HEK293T (cell line): ENCODE measurements around the gene DEUP1.

Experiments used
- CTCF ChIA-PET: fragments of 350-600 bp; formaldehyde crosslinking; extraction: SDS; loops from one replicate; lab custom pipeline; 2021; ENCODE audit warnings: antibody characterized with exemption, inconsistent platforms; lab: Yijun Ruan, JAX
- POLR2A ChIA-PET: fragments of 350-600 bp; formaldehyde crosslinking; extraction: SDS; loops from one replicate; lab custom pipeline; 2020; ENCODE audit warnings: antibody characterized with exemption, inconsistent platforms; lab: Yijun Ruan, JAX
- DNase-seq: peaks from one replicate; pipeline ENCODE4 v3.0.0; 2012; ENCODE audit warnings: mixed read lengths; ENCODE audit errors: extremely low spot score
- ARNT ChIP-seq: fragments of 450-650 bp; IDR thresholded peaks from 2 replicates; pipeline ENCODE4 v1.6.1; 2017; ENCODE audit warnings: mild to moderate bottlenecking
- BHLHE40 ChIP-seq: fragments of 450-650 bp; IDR thresholded peaks from 2 replicates; pipeline ENCODE4 v1.6.1; 2016; ENCODE audit warnings: mild to moderate bottlenecking, moderate library complexity, borderline replicate concordance
- CTBP1 ChIP-seq: fragments of 450-650 bp; IDR thresholded peaks from 2 replicates; pipeline ENCODE4 v1.6.1; 2016; ENCODE audit warnings: borderline replicate concordance
- ELF4 ChIP-seq: fragments of 450-650 bp; IDR thresholded peaks from 2 replicates; pipeline ENCODE4 v1.6.1; 2017; ENCODE audit warnings: antibody characterized with exemption
- FOXA1 ChIP-seq: fragments of 450-650 bp; IDR thresholded peaks from 2 replicates; pipeline ENCODE4 v1.6.1; 2016; ENCODE audit warnings: mild to moderate bottlenecking
- FOXK2 ChIP-seq: fragments of 450-650 bp; IDR thresholded peaks from 2 replicates; pipeline ENCODE4 v1.6.1; 2016; ENCODE audit warnings: mild to moderate bottlenecking
- FOXM1 ChIP-seq: fragments of 450-650 bp; IDR thresholded peaks from 2 replicates; pipeline ENCODE4 v1.6.1; 2017; ENCODE audit warnings: mild to moderate bottlenecking, borderline replicate concordance
- HDGF ChIP-seq: fragments of 450-650 bp; IDR thresholded peaks from 2 replicates; pipeline ENCODE4 v1.6.1; 2017; ENCODE audit warnings: antibody characterized with exemption, borderline replicate concordance
- L3MBTL2 ChIP-seq: fragments of 450-650 bp; conservative IDR thresholded peaks from 2 replicates; pipeline ENCODE4 v1.6.1; 2016; ENCODE audit warnings: mild to moderate bottlenecking
- LEF1 ChIP-seq: fragments of 450-650 bp; IDR thresholded peaks from 2 replicates; pipeline ENCODE4 v1.6.1; 2017; ENCODE audit warnings: mild to moderate bottlenecking, borderline replicate concordance
- NFRKB ChIP-seq: fragments of 450-650 bp; IDR thresholded peaks from 2 replicates; pipeline ENCODE4 v1.6.1; 2016; ENCODE audit warnings: mild to moderate bottlenecking, moderate library complexity
- SP1 ChIP-seq: fragments of 450-650 bp; IDR thresholded peaks from 2 replicates; pipeline ENCODE4 v1.6.1; 2017
- SUZ12 ChIP-seq: fragments of 450-650 bp; IDR thresholded peaks from 2 replicates; pipeline ENCODE4 v1.6.1; 2016; ENCODE audit warnings: mild to moderate bottlenecking
- TARDBP ChIP-seq: fragments of 450-650 bp; IDR thresholded peaks from 2 replicates; pipeline ENCODE4 v1.6.1; 2016
- ZNF384 ChIP-seq: fragments of 450-650 bp; IDR thresholded peaks from 2 replicates; pipeline ENCODE4 v1.6.1; 2016
- TF ChIP-seq, protein P1 (sequence below): fragments of 450-650 bp; IDR thresholded peaks from 2 replicates; pipeline ENCODE4 v1.6.1; 2016

Gene DEUP1

DNA sequence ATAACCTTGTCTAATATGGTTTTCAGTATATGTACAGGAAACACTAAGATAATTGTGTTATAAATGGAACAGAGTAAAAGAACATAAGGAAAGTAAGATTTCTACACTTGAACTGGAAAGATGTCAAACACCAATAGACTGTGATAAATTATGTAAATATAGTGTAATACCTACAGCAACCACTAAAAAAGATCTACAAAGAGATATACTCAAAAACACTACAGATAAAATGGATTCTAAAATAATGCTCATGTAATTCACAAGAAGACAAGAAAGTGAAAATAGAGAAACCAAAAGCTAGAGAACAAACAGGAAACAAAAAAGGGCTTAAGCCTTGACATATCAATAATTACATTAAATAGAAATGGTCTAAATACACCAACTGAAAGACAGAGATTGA, 30.9 kb downstream of the DEUP1 start:
- TF ChIP-seq TARDBP (no peak), SUZ12 (no peak), ELF4 (no peak), CTBP1 (no peak), ZNF384 (no peak), ARNT (no peak), HDGF (no peak), NFRKB (no peak), FOXK2 (no peak)
- TF ChIP-seq, protein P1, sequence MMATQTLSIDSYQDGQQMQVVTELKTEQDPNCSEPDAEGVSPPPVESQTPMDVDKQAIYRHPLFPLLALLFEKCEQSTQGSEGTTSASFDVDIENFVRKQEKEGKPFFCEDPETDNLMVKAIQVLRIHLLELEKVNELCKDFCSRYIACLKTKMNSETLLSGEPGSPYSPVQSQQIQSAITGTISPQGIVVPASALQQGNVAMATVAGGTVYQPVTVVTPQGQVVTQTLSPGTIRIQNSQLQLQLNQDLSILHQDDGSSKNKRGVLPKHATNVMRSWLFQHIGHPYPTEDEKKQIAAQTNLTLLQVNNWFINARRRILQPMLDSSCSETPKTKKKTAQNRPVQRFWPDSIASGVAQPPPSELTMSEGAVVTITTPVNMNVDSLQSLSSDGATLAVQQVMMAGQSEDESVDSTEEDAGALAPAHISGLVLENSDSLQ, result no peak
- ChIA-PET CTCF (interaction anchor here (0.6 kb wide), 1 partner anchor 330 kb away, joined by 5 read pairs; no protein-coding TSS in a partner anchor), POLR2A (no interaction called here)
- no peak for DNase-seq

DNA sequence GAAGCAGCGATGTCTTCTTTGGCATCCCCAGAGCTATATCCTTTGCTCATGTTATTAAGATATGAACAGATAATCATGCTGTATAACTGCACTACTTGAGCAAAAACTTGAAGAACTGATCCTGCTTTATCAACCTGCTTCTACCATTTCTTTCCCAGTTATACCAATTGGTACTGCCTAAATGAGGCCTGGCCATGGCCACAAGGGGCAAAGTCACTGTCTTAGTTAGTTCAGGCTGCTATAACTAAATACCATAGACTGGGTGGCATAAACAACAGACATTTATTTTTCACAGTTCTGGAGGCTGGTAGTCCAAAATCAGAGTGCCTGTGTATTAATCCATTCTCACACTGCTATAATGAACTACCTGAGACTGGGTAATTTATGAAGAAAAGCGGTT, 37.5 kb downstream of the DEUP1 start:
- DNase-seq, result no peak
- CTCF ChIA-PET, result no interaction called here
- TF ChIP-seq FOXA1 (no peak), TARDBP (no peak), SP1 (no peak), CTBP1 (no peak), SUZ12 (no peak), L3MBTL2 (no peak), HDGF (no peak), BHLHE40 (no peak), ELF4 (no peak), ARNT (no peak)
- POLR2A ChIA-PET, result no interaction called here

DNA sequence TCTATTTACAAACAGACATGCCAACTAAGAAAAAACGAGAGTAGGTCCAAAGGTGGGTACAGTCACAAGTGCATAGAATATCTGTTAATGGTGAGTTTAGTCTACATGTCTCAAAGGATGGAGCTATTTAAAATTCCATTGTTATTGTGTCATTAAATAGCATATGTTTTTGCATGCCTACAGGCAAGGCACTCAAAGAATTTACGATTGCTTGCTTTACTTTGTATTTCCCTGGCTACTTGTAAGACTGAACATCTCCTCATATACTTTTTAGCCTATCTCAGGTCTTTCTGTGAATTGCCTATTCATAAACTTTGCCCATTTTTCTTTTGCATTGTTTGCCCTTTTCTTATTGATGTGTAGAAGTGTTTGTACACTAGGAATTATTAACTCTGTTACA, 39.7 kb downstream of the DEUP1 start:
- ChIA-PET CTCF (no interaction called here), POLR2A (no interaction called here)
- no peak for DNase-seq
- no peak for TF ChIP-seq CTBP1
- TF ChIP-seq HDGF, result no peak
- no peak for TF ChIP-seq FOXM1
- TF ChIP-seq ARNT, result no peak
- no peak for TF ChIP-seq FOXA1
- no peak for TF ChIP-seq NFRKB
- no peak for TF ChIP-seq ZNF384
- no peak for TF ChIP-seq SUZ12
- no peak for TF ChIP-seq L3MBTL2
- TF ChIP-seq BHLHE40, result no peak
- no peak for TF ChIP-seq SP1
- no peak for TF ChIP-seq LEF1
- no peak for TF ChIP-seq FOXK2
- TF ChIP-seq ELF4, result no peak
- TF ChIP-seq, protein P1, result no peak
- TF ChIP-seq TARDBP, result no peak

DNA sequence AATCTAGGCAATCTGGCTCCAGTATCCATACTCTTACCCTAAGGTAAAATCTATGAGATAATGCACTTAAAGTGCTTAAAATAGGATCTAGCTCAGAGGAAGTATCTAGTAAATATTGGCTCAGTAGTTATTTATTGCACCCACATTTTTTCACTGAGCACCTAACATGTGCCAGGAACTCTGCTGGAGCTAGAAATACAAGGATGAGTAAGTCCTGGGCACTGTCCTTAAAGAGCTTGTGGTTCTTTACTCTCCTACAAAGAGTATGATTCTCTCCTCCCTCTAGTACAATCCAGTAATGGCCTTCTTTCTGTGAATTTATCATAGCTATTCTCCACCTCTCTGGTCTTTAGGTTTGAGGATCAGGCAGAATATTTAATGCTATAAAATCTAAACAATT, 59.2 kb downstream of the DEUP1 start:
- CTCF ChIA-PET, result no interaction called here
- TF ChIP-seq SUZ12, result no peak
- TF ChIP-seq, protein P1, result no peak
- no peak for TF ChIP-seq SP1
- no peak for TF ChIP-seq BHLHE40
- POLR2A ChIA-PET, result no interaction called here
- DNase-seq, result no peak

DNA sequence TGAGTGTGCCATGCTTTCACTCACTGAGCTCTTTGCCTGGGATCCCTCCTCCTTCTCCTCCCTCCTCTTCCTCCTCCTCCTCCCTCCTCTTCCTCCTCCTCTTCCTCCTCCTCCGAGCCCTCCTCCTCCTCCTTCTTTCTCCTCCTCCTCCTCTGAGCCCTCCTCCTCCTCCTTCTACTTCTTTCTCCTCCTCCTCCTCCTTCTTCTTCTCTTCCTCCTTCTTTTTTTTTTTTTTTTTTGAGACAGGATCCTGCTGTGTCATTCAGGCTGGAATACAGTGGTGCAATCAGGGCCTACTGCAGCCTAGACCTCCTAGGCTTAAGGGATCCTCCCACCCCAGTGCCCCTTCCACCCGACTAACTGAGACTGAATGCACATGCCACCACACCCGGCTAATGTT, 62.3 kb downstream of the DEUP1 start:
- ChIA-PET CTCF (no interaction called here), POLR2A (no interaction called here)
- DNase-seq, result no peak
- TF ChIP-seq SUZ12, result no peak
- no peak for TF ChIP-seq CTBP1
- no peak for TF ChIP-seq LEF1
- TF ChIP-seq FOXA1, result no peak
- TF ChIP-seq ZNF384, result no peak
- TF ChIP-seq NFRKB, result no peak
- TF ChIP-seq FOXM1, result no peak
- TF ChIP-seq SP1, result no peak
- TF ChIP-seq FOXK2, result no peak
- TF ChIP-seq TARDBP, result no peak
- TF ChIP-seq ARNT, result no peak
- no peak for TF ChIP-seq HDGF

DNA sequence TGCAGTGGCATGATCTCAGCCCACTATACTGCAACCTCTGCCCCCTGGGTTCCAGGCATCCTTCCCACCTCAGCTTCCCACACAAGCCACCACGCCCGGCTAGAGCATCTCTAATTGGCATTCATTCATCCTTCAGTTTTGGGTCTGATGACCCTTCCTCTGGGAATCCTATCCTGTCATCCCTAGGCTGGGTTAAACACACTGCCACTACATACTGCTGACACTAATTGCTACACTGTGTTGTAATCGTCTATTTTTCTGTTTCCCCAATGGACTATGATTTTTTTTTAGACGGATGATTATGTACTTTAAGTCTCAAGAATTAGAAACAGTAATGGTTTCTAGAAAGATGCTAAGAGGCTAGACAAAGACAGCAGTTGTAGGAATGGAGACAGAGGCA, 62.8 kb downstream of the DEUP1 start:
- POLR2A ChIA-PET, result no interaction called here
- DNase-seq, result no peak
- CTCF ChIA-PET, result no interaction called here
- TF ChIP-seq FOXA1 (no peak), HDGF (no peak), SUZ12 (no peak), BHLHE40 (no peak), FOXK2 (no peak), ARNT (no peak), NFRKB (no peak), L3MBTL2 (no peak), CTBP1 (no peak), FOXM1 (no peak), ELF4 (no peak), LEF1 (no peak), SP1 (no peak), TARDBP (no peak), ZNF384 (no peak)
- TF ChIP-seq, protein P1, result no peak
